ENCODE measurements around the gene NUCB2.
A peak's percentile ranks its signal among the peaks of the same experiment; 100 is the strongest.

The NUCB2 gene

DNA sequence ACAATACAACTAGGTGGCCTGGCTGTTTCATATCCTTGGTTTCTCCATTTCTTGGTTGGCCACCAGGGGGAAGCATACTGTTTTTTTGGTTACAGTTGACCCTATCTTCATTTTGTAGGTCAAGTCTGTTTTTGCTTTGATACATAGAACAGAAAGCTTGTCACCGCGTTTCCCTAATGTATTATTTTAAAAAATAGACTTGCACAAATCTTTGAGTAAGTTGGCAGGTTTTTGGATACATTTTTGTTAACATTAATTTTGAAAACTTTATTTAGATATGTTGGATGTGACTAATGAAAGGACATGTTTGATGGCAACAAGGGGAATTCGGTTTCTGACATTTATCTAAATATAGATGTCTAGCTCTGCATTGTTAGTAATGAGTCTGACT, 78.1 kb downstream of the NUCB2 start:
- TF ChIP-seq, protein P1, sequence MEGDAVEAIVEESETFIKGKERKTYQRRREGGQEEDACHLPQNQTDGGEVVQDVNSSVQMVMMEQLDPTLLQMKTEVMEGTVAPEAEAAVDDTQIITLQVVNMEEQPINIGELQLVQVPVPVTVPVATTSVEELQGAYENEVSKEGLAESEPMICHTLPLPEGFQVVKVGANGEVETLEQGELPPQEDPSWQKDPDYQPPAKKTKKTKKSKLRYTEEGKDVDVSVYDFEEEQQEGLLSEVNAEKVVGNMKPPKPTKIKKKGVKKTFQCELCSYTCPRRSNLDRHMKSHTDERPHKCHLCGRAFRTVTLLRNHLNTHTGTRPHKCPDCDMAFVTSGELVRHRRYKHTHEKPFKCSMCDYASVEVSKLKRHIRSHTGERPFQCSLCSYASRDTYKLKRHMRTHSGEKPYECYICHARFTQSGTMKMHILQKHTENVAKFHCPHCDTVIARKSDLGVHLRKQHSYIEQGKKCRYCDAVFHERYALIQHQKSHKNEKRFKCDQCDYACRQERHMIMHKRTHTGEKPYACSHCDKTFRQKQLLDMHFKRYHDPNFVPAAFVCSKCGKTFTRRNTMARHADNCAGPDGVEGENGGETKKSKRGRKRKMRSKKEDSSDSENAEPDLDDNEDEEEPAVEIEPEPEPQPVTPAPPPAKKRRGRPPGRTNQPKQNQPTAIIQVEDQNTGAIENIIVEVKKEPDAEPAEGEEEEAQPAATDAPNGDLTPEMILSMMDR (IDR thresholded peaks at IDR 0.05; ENCODE audit: control extremely low read depth, extremely low read depth, low read depth, missing control alignments): peak; percentile 60
- peak; percentile 69 for DNase-seq (ENCODE audit: extremely low spot score)
- ChIA-PET CTCF (interaction anchor here (0.9 to 2.6 kb wide), 9 partner anchors 10 to 245 kb away, joined by 3 to 27 read pairs (median 3); partner anchors contain the start of gene KCNJ11), POLR2A (no interaction called here)

DNA sequence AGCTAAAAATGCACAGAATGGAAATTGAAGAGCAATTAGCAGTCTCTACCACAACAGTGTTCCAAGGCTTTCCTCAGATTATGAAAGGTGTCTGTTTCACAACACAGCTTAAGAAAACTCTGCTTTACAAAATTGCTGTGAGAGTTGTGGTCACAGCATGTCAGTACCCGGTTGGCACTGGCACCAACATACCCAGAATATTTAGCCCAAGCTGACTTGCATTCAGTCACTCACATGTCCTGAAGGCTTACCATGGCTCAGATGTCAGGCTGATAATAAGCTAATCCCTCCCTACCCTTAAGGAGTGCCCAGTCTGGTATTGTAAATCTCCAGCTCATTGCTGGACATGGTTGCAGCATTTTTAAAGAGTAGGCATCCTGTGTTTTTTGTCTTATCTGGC, 90.0 kb downstream of the NUCB2 start:
- TF ChIP-seq, protein P1 (IDR thresholded peaks at IDR 0.05; ENCODE audit: control extremely low read depth, extremely low read depth, low read depth, missing control alignments): no peak
- no peak for DNase-seq (ENCODE audit: extremely low spot score)
- POLR2A ChIA-PET: no interaction called here
- CTCF ChIA-PET: interaction anchor here (0.8 to 4.7 kb wide), 6 partner anchors 10 to 20 kb away, joined by 3 to 27 read pairs (median 8); no protein-coding TSS in a partner anchor

DNA sequence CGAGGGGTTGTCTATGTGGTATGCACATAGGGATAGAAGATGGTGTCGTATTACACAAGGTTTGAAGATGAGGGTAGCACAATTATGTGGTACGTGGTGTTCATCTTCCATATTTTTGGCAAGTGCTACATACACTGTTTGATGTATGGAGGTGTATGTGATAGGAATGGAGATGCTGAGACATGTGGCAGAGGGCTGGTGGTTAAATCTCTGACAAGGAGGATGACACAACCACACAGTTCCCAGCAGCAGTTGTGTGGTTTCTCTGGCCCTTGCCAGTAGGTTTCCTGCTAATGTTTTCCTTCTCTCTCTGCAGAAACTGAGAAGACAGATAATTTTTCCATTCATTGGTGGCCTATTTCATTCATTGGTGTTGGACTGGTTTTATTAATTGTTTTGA, 92.0 kb downstream of the NUCB2 start:
- ChIA-PET POLR2A (no interaction called here), CTCF (interaction anchor here (4.0 kb wide), 1 partner anchor 16 kb away, joined by 23 read pairs; no protein-coding TSS in a partner anchor)
- TF ChIP-seq, protein P1 (IDR thresholded peaks at IDR 0.05; ENCODE audit: control extremely low read depth, extremely low read depth, low read depth, missing control alignments): no peak
- DNase-seq (ENCODE audit: extremely low spot score): no peak

DNA sequence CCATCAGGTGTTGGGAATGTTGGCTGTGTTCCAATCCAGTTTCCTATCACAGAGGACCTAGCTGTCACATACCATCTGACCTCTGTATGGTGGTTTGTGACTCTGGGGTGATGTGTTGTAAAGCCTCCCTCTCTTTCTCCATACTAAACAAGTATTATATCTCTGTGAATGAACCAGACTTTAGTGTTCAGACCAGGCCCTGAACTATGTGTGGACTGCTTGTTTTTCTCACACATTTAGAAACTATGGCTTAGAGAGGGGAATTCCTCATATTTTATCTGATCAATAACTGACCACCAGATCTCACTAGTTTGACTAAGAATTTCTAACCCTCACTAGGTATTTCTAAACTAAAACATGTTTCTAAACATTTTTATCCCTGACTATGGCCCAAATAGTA, 92.6 kb downstream of the NUCB2 start:
- TF ChIP-seq, protein P1 (IDR thresholded peaks at IDR 0.05; ENCODE audit: control extremely low read depth, extremely low read depth, low read depth, missing control alignments): no peak
- no peak for DNase-seq (ENCODE audit: extremely low spot score)
- ChIA-PET POLR2A (no interaction called here), CTCF (no interaction called here)

DNA sequence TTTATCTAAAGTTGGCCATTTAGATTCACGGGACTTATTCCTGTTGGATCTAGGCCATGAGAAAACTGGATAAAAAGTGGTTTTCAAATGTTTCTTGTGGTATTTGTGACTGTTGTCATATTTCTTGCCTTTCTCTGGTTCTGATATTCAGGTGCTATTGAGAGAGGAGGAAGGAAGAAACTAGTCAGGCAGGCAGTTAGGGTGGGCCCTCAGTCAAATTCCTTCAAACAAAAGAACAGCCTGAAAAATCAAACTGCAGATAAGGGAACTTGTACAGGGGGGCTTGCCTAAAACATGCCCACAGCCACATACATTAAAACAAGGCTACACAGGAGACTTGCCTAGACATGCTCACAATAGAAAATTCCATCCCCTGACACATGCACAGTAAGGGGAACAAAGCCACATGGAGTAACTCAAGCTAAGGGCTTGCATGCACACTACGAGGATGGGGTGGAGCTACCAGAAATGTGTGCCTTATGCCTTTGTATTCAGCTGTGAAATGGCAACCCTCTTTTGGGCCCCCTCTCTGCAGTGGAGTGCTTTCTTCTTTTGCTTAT, 93.2 kb downstream of the NUCB2 start:
- TF ChIP-seq, protein P1 (IDR thresholded peaks at IDR 0.05; ENCODE audit: control extremely low read depth, extremely low read depth, low read depth, missing control alignments): no peak
- POLR2A ChIA-PET: no interaction called here
- CTCF ChIA-PET: interaction anchor here (2.0 kb wide), 1 partner anchor 14 kb away, joined by 14 read pairs; no protein-coding TSS in a partner anchor
- no peak for DNase-seq (ENCODE audit: extremely low spot score)

DNA sequence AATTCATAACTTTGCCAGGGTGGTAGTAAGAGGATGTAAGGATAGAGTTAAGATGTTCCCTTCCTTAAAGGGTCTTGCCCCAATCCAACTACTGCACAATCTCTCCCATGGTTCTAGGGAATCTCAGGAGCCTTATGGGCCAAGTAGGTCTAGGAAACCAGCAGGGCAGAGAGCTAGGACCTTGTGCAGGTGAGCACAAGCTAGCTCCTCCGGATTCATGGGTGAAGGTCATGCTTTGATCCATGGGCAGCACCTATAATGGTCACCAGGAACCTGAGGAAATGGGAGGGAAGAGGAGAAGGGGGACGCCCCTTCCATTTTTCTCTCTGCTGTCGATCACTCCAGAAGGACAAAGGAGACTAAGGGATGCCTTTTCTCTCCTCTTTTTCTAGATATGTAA, 95.1 kb downstream of the NUCB2 start:
- CTCF ChIA-PET: interaction anchor here (1.6 to 2.0 kb wide), 2 partner anchors 8 to 12 kb away, joined by 5 to 14 read pairs; no protein-coding TSS in a partner anchor
- POLR2A ChIA-PET: no interaction called here
- no peak for DNase-seq (ENCODE audit: extremely low spot score)
- TF ChIP-seq, protein P1 (IDR thresholded peaks at IDR 0.05; ENCODE audit: control extremely low read depth, extremely low read depth, low read depth, missing control alignments): no peak
